Fibroblast of mammary gland (primary cell): ENCODE measurements around the gene ADCY9.

Experiments used
- DNase-seq: peaks from one replicate; pipeline ENCODE4 v3.0.0-alpha.2; 2010; ENCODE audit warnings: low read depth
- H3K4me3 ChIP-seq: 2 replicates; pipeline ENCODE4 v1.5.1; 2011; ENCODE audit warnings: low read depth, mild to moderate bottlenecking, low read length, moderate library complexity; ENCODE audit not compliant: control insufficient read depth
- TF ChIP-seq, protein P1 (sequence below): conservative IDR thresholded peaks from 2 replicates; pipeline ENCODE4 v1.5.1; 2011; ENCODE audit warnings: low read depth, low read length, inconsistent platforms; ENCODE audit not compliant: control insufficient read depth, insufficient read depth

Gene ADCY9

DNA sequence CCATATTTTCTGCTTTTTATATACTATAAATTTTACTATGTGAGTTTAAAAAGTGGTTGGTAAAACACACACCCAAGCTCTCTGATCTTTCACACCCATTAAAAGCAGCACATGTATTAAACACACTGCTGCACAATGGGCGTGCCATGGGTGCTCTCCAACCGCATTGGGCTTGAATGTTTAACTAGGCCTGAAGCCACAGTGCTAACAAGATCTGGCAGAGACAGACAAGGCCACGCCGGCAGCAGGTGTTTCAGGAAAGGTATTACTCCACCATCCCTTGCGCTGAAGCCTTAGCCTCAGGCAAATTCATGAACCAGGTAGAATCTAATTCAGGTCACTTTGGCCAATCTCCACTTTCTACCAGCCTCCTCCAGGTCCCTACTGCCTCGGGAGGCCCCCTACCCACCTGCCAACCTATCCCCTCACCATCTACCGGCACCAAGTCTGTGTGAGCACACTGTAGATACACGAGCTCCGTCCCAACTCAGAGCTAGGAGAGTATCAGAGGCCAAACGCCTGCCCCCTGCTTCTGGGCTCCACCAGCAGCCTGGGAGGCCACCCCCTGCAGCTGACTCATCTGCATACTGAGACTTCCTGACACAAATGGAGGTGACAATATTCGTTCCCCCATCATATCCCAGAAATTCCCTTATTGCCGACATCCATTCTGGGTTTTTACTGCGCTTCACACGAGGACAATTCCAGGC lies 95.0 kb downstream of the ADCY9 start:
- TF ChIP-seq, protein P1, sequence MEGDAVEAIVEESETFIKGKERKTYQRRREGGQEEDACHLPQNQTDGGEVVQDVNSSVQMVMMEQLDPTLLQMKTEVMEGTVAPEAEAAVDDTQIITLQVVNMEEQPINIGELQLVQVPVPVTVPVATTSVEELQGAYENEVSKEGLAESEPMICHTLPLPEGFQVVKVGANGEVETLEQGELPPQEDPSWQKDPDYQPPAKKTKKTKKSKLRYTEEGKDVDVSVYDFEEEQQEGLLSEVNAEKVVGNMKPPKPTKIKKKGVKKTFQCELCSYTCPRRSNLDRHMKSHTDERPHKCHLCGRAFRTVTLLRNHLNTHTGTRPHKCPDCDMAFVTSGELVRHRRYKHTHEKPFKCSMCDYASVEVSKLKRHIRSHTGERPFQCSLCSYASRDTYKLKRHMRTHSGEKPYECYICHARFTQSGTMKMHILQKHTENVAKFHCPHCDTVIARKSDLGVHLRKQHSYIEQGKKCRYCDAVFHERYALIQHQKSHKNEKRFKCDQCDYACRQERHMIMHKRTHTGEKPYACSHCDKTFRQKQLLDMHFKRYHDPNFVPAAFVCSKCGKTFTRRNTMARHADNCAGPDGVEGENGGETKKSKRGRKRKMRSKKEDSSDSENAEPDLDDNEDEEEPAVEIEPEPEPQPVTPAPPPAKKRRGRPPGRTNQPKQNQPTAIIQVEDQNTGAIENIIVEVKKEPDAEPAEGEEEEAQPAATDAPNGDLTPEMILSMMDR = no peak
- no peak for DNase-seq

DNA sequence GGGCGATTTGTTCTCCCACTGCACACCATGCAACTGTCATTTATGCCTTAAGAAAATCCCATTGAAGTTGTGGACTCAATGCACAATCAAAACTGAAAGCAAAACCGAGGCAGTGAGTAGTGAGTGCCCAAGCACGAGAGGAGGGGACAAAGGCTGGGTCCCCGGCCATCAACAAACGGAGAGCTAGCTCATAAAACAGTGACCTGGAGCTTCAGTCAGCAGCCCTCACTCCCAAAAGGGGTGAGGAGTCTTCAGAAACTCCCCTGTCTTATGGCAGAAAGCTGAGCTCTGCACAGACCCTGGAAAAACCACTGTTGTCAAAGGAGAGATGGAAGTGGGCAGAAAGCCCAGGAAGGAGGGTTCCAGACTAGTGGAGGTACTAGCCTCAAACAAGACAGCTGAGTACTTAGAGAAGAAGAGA lies 96.9 kb downstream of the ADCY9 start:
- peak overlapping the region; percentile 19 for H3K4me3 ChIP-seq
- DNase-seq = peak; percentile 34
- TF ChIP-seq, protein P1 = no peak

More for the DNA sequence above, 95.0 kb downstream of the ADCY9 start:
- no peak overlapping the region for H3K4me3 ChIP-seq

DNA sequence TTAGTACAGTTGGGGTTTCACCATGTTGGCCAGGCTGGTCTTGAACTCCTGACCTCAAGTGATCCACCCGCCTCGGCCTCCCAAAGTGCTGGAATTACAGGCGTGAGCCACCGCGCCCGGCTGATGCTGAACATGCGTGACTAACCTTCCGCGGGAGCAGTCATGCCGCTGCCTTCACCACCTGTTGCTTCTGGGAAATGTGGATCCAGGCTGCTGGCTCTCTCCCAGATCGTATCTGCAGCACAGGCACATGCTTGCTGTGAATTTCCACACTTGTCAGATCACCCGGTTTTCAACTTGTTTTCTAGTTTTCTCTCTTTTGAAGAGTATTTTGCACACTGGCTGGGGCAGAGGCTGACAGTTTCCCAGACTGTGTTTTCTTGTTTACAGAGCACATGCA lies 97.9 kb downstream of the ADCY9 start:
- TF ChIP-seq, protein P1 = no peak
- no peak overlapping the region for H3K4me3 ChIP-seq
- DNase-seq = peak; percentile 19

DNA sequence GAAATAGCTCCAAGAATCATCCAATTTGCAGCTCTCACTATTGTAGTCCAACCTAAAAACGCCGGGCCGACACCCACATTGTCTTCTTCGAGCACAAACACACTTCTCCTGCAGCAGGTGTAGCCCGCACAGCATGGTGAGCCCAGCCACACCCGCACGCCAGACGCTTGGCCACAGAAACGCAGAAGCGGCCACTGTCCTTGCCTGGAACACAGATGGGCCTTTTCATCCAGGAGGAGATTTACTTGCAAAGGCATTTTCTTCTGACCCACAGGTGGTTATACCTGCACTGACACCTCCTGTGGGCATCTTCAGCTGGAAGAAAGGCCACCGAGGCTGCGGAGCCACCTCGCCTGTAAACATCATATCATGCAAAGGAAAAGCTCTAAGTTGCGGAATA lies 98.4 kb downstream of the ADCY9 start:
- TF ChIP-seq, protein P1 = no peak
- no peak overlapping the region for H3K4me3 ChIP-seq
- no peak for DNase-seq

DNA sequence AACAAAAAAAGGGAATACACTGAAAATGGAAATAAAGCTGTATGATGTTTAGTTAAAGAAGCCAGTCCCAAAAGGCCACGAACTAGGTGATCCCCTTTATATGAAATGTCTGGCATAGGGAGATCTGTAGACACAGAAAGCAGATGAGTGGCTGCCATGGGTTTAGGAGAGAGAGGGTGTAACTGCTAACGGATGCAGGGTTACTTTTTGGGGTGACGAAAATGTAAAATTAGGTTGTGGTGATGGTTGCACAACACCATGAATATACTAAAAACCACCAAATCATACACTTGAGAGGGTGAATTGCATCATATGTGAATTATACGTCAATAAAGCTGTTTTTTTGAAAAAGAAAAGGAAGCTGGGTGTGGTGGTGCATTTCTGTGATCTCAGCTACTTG lies 99.6 kb downstream of the ADCY9 start:
- TF ChIP-seq, protein P1 = no peak
- peak; percentile 65 for DNase-seq

DNA sequence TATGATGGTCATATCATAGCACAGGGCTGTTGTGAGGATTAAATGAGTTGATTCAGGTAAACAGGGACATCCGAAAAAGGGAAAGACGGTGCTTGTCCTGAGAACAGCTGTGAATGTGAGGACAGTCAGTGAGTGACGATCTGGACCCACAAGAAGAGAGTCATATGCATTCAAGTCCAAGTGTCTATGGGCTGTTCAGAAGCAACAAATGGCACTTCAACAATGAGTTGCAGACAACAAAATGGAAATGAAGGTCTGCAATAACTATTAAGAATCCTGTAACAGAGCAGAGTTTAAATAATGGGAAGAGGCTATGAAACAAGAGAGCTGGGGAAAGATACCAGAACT lies 100.3 kb downstream of the ADCY9 start:
- DNase-seq = no peak
- no peak overlapping the region for H3K4me3 ChIP-seq
- TF ChIP-seq, protein P1 = no peak

More for the DNA sequence above, 99.6 kb downstream of the ADCY9 start:
- no peak overlapping the region for H3K4me3 ChIP-seq
